HG03139 (cell line): Measurements from ENCODE around the gene SEZ6L.
A peak's percentile ranks its signal among the peaks of the same experiment; 100 is the strongest.

Source experiments
- ATAC-seq: cut with Tn5 transposase; IDR thresholded peaks from one replicate; pipeline ENCODE4 v1.9.1; 2021; ENCODE audit not compliant: unreplicated experiment

The SEZ6L gene

GRCh38 chr22:26416670-26417276 lies 247.5 kb downstream of the SEZ6L start:
- ATAC-seq = no peak

- ATAC-seq = no peak
These were observed 248.1 kb downstream of the SEZ6L start for GRCh38 chr22:26417406-26417805.

- no peak for ATAC-seq
These were observed 249.4 kb downstream of the SEZ6L start for GRCh38 chr22:26418620-26419019.

- ATAC-seq = no peak
These were observed 257.7 kb downstream of the SEZ6L start for GRCh38 chr22:26426924-26427323.

GRCh38 chr22:26428515-26429457 lies 259.5 kb downstream of the SEZ6L start, which contains the start of gene ASPHD2:
ASPHD2 (plus strand) TSS chr22:26429260; CDS start chr22:26433616, 4,356 bp downstream.
- ATAC-seq = peak; percentile 63

- ATAC-seq = peak; percentile 3
These were observed 260.4 kb downstream of the SEZ6L start for GRCh38 chr22:26429458-26430286.

- ATAC-seq = no peak
These were observed 261.3 kb downstream of the SEZ6L start for GRCh38 chr22:26430600-26430999.

GRCh38 chr22:26431261-26431995 lies 262.2 kb downstream of the SEZ6L start:
- ATAC-seq = no peak

GRCh38 chr22:26432619-26433311 lies 263.5 kb downstream of the SEZ6L start:
- ATAC-seq = no peak
